Chondrocyte (in vitro differentiated cells): ENCODE measurements around the gene ZNF394. TPM values are rescaled to one million over a fixed set of nuclear protein-coding genes. Genes with fewer than 3 reads are reported as not detected.

Source experiments
- DNase-seq: peaks from one replicate; pipeline ENCODE4 v3.0.0; 2021; ENCODE audit warnings: mixed read lengths, low spot score
- H3K27ac Mint-ChIP-seq: one replicate; pipeline ENCODE4 v1.8.0; 2021; ENCODE audit warnings: mild to moderate bottlenecking, moderate library complexity, mixed read lengths; ENCODE audit not compliant: unreplicated experiment
- H3K27me3 Mint-ChIP-seq: 2 replicates; pipeline ENCODE4 v1.8.0; 2021; ENCODE audit warnings: low read depth, mixed read lengths
- H3K36me3 Mint-ChIP-seq: 2 replicates; pipeline ENCODE4 v1.8.0; 2021; ENCODE audit warnings: low read depth, mixed read lengths
- H3K4me1 Mint-ChIP-seq: 2 replicates; pipeline ENCODE4 v1.8.0; 2021; ENCODE audit warnings: low read depth, mild to moderate bottlenecking, mixed read lengths
- H3K4me3 Mint-ChIP-seq: one replicate; pipeline ENCODE4 v1.8.0; 2021; ENCODE audit warnings: mild to moderate bottlenecking, moderate library complexity, mixed read lengths; ENCODE audit not compliant: unreplicated experiment
- H3K9me3 Mint-ChIP-seq: 2 replicates; pipeline ENCODE4 v1.8.0; 2021; ENCODE audit warnings: low read depth, mixed read lengths
- total RNA-seq: library from RNA; stranded (reverse); gene quantifications from 3 replicates; pipeline ENCODE4 v1.2.1, GENCODE V29; 2021
- TF ChIP-seq, protein P1 (sequence below): fragments of 200-600 bp; sonication (generic); IDR thresholded peaks from 2 replicates; pipeline ENCODE4 v1.5.0; 2021; ENCODE audit warnings: antibody characterized with exemption, mild to moderate bottlenecking, moderate library complexity

ZNF394 gene
- total RNA-seq, 1 donor from 2014 or later = 15.7 TPM

DNA sequence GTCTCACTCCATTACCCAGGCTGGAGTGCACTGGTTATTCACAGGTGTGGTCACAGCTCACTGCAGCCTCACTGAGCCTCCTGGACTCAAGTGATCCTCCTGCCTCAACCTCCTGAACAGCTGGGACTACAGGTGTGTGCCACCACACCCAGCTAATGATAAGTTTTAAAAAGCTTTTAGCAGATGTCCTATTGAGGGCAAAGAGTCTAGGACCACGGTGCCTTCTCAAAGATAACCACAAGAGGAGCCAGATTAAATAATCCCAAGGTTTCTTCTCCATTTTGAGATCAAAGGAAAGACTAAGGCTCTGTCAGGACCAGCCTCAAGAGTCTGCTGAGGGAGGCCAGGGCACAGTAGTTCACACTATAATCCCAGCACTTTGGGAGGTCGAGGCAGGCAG lies 38.9 kb downstream of the ZNF394 start:
- Mint-ChIP-seq H3K27ac (no peak overlapping the region), H3K9me3 (no peaks in the 10 kb centered on the region), H3K36me3 (peaks cover 12% of the 10 kb centered on the region), H3K4me3 (no peak overlapping the region), H3K27me3 (no peaks in the 10 kb centered on the region), H3K4me1 (peaks cover 31% of the 10 kb centered on the region)
- DNase-seq = no peak
- TF ChIP-seq, protein P1, sequence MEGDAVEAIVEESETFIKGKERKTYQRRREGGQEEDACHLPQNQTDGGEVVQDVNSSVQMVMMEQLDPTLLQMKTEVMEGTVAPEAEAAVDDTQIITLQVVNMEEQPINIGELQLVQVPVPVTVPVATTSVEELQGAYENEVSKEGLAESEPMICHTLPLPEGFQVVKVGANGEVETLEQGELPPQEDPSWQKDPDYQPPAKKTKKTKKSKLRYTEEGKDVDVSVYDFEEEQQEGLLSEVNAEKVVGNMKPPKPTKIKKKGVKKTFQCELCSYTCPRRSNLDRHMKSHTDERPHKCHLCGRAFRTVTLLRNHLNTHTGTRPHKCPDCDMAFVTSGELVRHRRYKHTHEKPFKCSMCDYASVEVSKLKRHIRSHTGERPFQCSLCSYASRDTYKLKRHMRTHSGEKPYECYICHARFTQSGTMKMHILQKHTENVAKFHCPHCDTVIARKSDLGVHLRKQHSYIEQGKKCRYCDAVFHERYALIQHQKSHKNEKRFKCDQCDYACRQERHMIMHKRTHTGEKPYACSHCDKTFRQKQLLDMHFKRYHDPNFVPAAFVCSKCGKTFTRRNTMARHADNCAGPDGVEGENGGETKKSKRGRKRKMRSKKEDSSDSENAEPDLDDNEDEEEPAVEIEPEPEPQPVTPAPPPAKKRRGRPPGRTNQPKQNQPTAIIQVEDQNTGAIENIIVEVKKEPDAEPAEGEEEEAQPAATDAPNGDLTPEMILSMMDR = no peak

DNA sequence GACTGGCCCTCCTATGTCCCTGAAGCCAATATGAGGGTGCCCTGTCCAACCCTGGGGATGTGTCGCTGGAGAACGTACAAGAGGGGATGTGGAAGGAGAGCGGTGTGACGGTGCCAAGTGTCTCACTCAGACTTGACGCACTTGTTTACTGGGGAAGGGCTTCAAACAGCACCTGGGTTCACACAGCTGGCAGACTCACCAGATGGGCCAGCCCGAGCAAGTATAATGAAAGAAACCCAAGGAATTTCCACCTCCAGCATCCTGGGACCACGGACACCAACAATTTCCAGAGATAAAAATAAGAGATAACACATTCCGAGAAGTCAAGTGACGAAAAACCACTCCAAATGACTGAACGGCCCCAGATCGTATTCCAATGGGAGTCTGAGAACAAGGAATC lies 39.4 kb downstream of the ZNF394 start:
- Mint-ChIP-seq H3K27me3 (no peaks in the 10 kb centered on the region), H3K4me1 (peaks cover 28% of the 10 kb centered on the region), H3K36me3 (peaks cover 12% of the 10 kb centered on the region), H3K27ac (no peak overlapping the region), H3K9me3 (no peaks in the 10 kb centered on the region), H3K4me3 (no peak overlapping the region)
- no peak for DNase-seq
- TF ChIP-seq, protein P1 = no peak

DNA sequence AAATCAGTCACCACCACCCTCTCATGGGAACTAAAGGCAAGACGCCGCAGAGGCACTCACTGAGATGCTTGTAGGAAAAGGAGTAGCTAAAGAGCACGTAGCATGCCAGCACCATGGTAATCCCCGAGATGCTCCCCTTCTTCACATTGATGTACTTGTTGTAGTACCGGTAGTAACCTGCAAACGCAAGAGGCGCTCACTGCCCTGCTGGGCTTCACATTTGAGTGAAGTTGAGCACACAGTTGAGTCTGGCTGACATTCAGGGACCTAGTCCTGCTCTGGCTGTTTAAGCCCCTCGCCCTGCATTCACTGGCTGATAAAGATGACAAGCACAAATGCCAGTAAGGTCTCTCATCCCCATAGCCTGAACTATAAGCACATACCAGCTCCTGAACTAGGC lies 41.0 kb downstream of the ZNF394 start:
- Mint-ChIP-seq H3K36me3 (peaks cover 11% of the 10 kb centered on the region), H3K4me3 (no peak overlapping the region), H3K27ac (peak overlapping the region; percentile 46), H3K27me3 (no peaks in the 10 kb centered on the region), H3K4me1 (peaks cover 15% of the 10 kb centered on the region), H3K9me3 (no peaks in the 10 kb centered on the region)
- TF ChIP-seq, protein P1 = peak; percentile 62
- no peak for DNase-seq

DNA sequence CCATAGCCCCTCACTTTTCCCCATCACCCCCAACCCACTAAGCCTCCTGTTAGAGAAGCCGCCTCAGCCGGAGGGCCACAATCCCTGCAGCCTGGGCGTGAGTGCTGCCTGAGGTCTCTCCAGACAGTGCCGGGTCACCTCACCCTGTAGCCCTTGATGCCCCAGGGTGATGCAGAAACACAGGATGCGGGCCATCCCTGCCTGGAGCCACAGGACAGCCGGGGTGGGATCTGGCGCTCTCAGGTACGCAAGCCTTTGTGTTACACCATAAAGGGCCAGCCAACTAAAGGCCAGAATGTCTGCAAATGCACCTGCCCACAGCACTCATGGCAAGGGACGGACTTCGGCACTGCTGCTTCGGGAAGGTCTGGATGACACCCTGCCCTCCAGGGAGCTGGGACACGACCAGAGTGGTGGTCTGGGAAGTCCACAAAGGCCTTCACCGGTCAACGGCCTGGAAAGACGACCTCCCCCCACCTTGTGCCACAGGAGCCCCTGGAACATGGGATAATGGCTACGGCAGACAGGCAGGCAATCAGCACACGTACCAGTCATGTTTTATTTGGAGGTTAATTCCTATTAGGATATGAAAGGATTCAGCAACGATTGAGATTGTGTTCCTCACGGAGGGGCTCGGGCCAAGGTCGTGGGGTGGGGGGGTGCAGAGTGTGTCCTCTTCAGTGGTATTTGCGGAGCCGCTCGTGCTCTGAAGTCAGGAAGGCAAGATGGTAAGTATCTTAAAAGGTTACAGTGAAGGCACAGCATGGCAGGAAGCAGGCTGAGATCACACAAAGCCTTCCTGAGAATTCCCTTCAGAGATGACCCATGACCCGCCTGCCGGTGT lies 42.2 kb downstream of the ZNF394 start:
- Mint-ChIP-seq H3K27ac (peak overlapping the region; percentile 27), H3K36me3 (peaks cover 14% of the 10 kb centered on the region)

DNA sequence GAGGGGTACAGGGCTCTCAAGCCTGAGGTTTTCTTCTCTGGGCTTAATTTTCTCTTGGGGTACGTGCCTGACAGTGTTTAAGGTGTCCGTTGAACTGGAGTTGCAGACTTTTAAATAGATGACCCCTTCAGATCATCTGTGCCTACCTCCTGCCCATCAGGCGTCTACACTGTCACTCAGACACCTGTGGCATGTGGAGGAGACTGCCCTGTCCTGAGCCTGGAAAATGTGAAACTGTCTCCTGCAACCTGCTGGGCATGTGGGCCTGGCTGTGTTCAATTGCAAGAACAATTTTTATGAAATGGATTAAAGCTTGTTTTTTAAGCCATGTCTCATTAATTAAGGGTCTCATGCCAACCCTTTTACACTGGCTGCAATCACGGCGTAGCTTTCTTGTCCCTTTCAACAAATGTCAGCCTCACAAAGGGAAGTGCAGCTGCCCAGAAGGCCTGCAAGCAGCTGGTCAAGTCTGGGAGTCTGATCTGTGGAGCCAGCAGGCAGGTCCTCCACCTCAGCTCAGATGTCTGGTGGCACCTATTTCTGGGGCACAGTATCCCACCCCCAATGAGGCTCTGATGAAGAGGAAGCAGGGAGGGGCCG lies 42.9 kb downstream of the ZNF394 start:
- H3K9me3 Mint-ChIP-seq = no peaks in the 10 kb centered on the region
- TF ChIP-seq, protein P1 = no peak
- peaks cover 12% of the 10 kb centered on the region for H3K36me3 Mint-ChIP-seq
- no peak for DNase-seq
- no peak overlapping the region for H3K27ac Mint-ChIP-seq
- H3K27me3 Mint-ChIP-seq = no peaks in the 10 kb centered on the region
- no peak overlapping the region for H3K4me3 Mint-ChIP-seq
- H3K4me1 Mint-ChIP-seq = peaks cover 6% of the 10 kb centered on the region

More for the DNA sequence above, 42.2 kb downstream of the ZNF394 start:
- H3K9me3 Mint-ChIP-seq = no peaks in the 10 kb centered on the region
- TF ChIP-seq, protein P1 = no peak
- H3K27me3 Mint-ChIP-seq = no peaks in the 10 kb centered on the region
- peaks cover 8% of the 10 kb centered on the region for H3K4me1 Mint-ChIP-seq
- no peak for DNase-seq
- H3K4me3 Mint-ChIP-seq = no peak overlapping the region
